GM21360 (cell line): ENCODE measurements around the gene PHLDB3.
"Not testable (repeated sequence)": the region's sequence is repeated elsewhere in the genome, so short reads cannot be mapped to it uniquely, and the experiment has no call there.

Experiments used
- ATAC-seq: cut with Tn5 transposase; IDR thresholded peaks from one replicate; pipeline ENCODE4 v1.9.1; 2021; ENCODE audit warnings: mild to moderate bottlenecking, moderate library complexity; ENCODE audit not compliant: unreplicated experiment

PHLDB3 gene

DNA sequence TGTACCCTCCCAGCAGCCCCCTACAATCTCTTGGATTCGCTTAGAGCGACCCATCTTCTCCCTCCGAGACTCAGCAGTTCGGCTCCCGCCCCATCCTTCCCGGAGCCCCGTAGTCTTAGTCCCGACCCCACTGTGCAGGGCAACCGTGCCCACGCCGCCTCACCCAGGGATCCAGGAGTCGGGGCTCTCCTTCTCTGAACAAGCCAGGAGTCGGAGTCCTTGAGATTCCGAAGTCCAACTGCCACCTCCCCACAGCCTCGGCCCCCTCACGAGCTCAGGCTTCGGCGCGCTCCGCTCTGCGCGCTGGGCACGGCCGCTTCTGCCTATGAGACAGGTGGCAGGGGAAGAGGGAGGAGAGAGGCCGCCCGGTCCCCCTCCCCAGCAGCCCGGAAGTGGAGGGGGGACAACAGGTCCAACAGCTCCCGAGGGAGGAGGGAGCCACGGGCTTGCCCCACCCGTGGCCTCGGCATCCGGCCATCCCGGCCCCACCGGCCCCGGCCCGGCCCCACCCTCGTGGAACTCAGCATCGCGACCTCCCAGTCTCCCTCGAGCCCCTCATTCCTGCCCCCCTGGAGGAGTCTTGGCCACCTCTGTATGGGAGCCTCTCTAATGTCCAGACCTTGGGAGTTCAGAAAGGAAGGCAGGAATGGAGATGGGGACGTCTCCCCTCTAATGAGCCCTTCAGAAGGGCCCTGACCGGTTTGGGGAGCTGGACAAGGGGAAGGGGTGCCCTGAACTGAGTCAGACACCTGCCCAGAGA is at the start of gene PHLDB3:
TSS of gene PHLDB3 (minus strand) at position 321 of the 760 bp plus-strand sequence. CDS start 628 bp downstream, outside the sequence.
- no peak for ATAC-seq

DNA sequence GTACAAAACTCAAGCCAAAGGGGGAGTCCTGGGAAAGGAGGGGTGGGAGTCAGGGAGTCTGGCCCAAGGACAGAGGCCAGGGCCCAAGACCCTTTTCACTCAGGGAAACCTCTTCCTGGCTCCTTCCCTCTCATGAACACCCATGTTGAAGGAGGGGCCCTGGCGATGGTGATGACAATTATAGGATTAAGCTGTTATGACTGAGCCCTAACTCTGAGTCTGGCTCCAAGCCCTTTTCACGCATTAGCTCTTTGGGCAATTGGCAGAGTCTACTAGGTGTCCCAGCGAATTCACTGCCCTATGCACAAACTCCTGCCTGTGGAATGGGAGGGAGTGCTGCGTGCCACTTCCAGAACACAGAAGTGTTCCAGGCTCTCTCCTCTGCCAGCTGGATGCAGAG is 49.1 kb upstream of the PHLDB3 start:
- no peak for ATAC-seq

DNA sequence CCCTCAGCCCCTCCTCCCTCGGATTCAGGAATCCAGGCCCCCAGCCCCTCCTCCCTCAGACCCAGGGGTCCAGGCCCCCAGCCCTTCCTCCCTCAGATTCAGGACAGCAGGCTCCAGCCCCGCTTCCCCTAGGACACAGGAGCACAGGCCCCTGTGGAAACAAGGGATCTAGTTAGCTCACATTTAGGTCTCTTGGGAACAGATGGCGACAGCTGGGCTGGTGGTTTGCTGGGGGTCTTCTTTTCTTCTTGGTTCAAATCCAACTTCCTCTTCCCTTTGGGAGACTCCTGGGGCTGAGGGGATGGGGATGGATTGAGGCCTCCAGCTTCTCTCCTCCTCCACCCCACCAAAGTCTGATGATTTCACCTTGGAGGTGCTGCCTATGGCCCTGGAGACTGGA is 48.1 kb upstream of the PHLDB3 start:
- no peak for ATAC-seq

DNA sequence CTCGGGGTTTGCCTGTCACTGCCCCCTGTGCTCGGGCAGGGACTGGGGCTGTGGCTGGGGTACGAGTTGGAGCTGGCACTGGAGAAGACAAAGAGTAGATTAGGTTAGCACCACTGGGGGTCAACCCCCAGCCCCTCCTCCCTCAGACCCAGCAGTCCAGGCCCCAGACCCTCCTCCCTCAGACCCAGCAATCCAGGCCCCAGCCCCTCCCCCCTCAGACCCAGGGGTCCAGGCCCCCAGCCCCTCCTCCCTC is 47.6 kb upstream of the PHLDB3 start:
- ATAC-seq, result no peak

DNA sequence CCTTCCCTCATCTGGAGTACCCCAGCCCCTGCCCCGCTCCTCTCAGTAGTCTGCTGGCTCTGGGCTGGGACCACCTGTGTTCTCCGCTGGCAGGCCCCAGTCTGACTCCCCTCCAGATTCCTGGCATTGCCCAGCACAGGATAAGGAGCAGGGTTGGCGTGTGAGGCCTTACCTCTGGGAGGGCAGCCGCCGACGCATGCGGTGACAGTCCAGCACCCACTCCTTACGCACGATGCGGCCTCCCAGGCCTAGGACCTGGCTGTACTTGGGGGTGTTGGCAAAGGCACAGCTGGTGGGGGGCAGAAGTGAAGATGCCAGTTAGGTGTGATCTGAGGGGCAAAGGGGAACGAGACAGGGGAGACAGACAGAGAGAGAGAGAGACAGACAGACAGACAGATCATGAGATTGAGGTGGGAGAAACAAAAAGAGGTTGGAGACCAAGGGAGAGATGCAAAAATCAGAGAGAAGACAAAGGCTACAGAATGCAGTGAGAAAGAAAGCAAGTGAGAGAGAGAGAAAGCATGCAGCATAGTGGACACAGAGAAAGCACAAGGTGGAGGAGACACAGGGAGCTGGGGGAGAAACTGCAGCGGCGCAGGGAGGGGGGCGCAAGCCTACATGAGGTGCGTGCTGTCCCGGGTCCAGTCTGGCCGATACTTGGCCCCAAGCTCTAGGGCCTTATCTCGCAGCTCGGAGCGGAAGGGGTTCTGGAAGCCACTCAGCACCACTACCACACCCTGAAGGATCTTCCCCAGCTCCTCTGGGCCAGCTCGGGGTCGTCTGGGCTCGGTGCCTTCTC is 47.1 kb upstream of the PHLDB3 start:
- ATAC-seq, result no peak

DNA sequence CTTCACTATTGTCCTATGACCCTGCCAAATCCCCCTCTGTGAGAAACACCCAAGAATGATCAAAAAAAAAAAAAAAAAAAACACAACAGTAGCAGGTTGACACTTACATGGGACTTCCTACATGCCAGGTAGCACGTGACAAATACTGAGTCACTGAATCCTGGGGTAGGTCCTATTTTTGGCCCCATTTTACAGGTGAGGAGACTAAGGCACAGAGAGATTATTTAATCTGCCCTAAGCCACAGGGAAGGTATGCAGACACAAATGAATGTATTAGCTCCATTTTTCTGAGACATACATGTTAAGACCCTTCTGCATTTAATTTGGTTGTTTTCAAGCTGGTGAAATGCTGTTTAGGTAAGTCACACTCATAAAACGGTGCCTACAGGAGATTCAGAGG is 44.2 kb upstream of the PHLDB3 start:
- ATAC-seq, result no peak

DNA sequence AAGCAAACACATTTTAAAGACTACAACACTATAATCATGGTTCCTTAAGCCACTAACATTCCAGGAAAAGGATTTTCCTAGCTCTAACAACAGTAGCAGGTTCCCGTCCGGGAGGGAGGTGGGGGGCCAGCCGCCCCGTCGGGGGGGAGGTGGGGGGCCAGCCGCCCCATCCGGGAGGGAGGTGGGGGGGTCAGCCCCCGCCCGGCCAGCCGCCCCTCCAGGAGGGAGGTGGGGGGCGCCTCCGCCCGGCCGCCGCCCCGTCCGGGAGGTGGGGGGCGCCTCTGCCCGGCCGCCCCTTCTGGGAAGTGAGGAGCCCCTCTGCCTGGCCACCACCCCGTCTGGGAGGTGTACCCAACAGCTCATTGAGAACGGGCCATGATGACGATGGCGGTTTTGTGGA is 43.4 kb upstream of the PHLDB3 start:
- ATAC-seq, result not testable (repeated sequence)

DNA sequence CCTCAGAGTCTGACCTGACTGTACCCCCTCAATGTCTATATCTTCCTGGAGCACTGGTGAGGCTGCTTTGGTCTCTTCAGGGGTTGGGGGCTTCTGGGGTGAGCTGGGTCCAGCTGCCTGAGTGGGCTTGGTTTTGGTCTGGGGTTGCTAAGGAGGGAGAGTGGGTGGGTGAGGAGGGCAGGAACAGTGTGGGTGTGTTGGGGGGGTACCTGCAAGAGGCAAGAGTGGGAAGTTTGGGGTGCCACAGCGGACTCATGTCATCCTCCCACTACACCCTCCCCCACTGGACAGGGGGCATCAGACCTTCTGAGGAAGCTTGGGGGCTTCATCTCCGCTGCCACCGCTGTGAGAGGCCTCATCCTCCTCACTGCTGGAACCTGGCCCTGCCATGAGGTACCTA is 42.0 kb upstream of the PHLDB3 start:
- ATAC-seq, result no peak

DNA sequence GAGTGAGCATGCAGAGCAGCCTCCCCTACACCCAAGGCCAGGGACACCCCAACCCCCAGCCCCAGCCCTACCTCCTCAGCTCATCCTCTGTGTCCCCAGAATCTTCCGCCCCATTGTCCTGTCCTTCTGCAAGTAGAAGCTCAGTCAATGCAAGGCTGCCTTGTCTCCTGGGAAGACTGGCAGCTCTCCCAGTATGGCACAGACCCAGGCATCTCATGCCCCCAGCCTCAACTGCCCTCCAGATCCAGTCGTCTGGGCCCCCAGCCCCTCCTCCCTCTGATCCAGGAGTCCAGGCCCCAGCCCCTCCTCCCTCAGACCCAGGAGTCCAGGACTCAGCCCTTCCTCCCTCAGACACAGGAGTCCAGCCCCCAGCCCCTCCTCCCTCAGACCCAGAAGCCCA is 41.4 kb upstream of the PHLDB3 start:
- no peak for ATAC-seq

DNA sequence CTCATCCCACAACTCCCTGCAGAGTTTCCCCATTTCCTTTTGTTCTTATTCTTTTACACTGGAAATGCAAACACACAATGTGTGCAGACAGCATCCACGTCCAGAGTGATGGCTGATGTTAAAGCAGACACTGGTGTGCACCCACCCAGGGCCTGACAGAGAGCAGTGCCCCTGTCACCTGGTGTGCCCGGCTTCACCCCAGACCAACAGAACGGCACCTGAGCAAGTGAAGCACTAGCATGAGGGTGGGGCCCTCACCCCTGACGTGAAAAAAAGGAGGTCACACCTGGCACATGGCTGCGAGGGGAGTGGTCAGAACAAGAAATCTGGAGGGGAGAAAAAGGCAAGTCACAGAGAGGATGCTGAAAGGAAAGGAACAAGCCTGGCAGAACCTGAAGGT is 40.7 kb upstream of the PHLDB3 start:
- no peak for ATAC-seq

DNA sequence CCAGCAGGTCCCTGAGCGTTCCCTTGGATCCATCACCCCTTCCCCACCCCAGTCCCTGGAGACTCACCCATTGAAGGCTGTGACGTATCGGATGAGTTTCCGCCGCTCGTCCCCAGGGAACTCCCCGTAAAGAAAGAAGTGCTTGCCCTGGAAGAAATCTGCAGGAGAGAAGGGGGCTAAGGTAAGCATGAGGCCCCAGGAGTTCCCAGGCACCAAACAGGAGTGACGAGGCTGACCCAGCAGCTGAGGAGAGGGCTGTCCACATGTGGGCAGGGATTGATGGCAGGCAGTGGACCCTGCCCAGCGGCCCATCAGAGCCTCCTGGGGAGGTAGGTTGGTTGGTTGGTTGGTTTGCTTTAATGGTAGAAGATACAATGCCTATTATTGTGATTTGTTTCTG is 39.5 kb upstream of the PHLDB3 start:
- no peak for ATAC-seq

DNA sequence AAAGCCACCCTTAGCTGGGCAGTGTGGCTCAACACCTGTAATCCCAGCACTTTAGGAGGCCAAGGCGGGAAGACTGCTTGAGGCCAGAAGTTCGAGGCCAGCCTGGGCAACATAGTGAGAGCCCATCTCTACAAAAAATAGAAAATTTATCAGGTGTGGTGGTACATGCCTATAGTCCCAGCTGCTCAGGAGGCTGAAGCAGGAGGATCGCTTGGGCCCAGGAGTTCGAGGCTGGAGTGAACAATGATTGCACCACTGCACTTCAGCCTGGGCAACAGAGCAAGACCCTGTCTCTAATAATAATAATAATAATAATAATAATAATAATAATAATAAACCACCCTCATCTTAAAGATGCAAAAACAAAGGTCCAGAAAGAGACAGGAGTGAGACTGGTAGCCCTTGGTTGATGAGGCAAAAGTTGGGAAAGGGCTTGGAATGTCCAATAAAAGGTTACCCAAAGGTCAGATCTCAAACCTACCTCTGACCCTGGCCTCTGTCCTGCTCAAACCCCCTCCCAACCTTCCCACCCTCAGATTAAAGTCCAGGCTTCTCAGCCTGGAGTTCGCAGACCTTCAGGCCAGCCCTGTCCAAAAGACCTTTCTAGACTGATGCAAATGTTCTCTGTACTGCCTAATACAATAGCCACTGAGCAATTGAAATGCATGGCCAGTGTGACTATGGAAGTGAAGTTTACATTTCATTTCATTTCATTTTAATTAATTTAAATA is 37.5 kb upstream of the PHLDB3 start:
- ATAC-seq, result no peak

DNA sequence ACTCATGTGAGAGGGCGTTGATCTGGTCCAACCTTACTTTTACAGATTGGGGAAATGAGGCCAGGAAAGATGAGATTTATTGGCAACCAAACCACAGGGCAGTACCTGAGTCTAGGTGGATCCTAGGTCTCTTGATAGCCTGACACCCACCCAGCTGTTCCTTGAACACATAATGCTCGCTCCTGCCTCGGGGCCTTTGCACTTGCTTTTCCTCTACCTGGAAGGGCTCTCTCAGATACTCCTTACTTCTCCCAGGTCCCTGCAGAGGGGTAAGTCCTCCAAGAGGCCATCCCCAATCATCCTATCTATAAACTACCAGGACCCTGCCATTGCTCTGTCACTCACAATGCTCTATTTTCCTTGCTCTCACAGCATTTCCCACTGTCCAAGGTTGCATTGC is 35.8 kb upstream of the PHLDB3 start:
- no peak for ATAC-seq

DNA sequence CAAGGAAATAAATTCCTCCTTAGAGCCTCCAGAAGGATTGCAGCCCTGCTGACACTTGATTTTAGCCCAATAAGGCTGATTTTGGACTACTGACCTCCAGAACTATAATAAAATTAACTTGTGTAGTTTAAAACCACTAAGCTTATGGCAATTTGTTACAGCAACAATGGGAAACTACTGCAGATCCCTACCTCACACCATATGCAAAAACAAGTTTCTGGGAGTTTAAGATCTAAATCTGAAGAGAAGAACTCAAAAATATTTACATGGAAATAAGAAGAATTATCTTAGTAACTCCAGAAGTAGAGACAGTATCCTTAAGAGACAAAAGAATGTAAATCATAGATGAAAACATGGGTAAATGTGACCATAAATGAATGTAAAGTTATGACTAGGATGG is 34.4 kb upstream of the PHLDB3 start:
- no peak for ATAC-seq

DNA sequence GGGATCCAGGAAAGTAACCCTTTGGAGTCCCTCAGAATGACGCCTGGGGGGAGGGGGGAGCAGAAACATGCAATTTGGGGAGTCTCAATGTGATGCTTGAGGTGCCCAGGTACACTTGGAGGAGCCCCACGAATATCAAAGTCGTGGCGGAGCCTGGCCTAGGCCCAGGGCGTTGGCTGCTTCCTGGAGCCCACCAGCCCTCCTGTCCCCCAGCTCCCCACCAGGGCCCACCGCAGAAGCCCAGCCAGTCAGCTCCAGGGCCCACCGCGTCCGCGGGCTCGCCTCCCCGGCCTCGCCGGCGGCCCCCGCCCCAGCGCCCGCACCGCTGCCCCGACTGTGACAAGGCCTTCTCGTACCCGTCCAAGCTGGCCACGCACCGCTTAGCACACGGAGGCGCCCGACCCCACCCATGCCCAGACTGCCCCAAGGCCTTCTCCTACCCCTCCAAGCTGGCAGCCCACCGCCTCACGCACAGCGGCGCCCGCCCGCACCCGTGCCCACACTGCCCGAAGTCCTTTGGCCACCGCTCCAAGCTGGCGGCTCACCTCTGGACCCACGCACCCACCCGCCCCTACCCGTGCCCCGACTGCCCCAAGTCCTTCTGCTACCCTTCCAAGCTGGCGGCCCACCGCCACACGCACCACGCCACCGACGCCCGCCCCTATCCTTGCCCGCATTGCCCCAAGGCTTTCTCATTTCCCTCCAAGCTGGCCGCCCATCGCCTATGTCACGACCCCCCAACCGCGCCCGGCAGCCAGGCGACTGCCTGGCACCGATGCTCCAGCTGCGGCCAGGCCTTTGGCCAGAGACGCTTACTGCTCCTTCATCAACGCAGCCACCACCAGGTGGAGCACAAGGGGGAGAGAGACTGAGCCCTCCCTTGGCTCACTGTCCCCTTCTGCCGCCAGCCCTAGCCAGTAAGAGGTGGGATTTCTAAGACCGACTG is 30.5 kb upstream of the PHLDB3 start:
- ATAC-seq, result no peak

DNA sequence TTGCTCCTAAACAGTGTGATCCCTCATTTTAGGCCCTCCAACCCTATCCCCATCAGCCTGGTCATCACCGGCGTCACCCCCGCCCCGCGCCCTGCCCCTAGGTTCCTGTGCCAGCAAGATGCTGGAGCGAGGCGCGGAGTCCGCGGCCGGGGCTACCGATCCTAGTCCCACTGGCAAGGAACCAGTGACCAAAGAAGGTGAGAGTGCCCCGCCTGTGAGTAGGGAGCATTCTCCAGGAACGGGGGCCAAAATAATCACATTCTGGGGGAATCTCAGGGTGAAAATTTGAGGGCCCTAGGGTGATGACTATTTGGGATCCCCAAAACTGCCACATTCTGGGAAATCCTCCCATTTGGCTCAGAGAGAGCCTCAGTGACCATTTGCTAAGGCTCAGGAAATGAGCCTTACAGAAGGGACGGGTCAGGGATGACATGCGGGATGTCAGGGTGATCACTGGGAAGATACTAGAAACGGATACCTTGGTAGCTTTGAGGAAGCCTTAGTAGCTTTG is 29.8 kb upstream of the PHLDB3 start:
- no peak for ATAC-seq

DNA sequence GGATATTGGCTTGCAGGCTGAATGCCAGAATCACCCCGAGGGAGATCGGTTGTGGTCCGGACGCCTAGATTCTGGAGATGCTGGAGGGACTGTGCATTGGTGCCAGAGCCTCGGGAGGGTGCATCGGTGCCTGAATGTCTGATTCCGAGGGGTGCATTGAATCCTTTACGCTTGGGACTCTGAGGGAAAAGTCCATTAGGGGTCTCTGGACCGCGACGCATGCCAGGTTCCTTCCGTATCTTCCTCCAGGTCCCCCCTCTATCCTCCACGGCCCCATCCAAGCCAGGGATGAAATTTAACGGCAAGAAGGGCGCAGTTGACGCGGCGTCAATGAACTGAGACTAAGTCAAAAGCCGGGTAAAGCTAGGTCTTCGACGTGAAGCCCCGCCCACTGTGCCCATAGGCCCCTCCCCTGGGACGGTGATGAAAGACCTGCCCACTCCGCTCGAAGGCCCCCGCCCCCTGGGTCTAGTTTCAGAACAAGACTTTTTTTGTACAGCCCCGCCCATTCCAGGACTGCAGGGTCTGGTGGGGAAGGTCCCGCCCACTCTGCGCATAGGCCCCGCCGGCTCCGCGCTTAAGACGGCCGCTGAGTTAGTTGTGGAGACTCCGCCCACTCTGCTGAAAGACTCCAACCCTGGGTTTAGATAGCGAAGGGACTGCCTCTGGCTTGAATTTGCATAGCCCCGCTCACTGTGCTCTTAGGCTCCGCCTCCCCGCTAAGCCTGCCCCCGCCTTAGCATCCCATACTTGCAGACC is 29.2 kb upstream of the PHLDB3 start:
- peak; percentile 55 for ATAC-seq

DNA sequence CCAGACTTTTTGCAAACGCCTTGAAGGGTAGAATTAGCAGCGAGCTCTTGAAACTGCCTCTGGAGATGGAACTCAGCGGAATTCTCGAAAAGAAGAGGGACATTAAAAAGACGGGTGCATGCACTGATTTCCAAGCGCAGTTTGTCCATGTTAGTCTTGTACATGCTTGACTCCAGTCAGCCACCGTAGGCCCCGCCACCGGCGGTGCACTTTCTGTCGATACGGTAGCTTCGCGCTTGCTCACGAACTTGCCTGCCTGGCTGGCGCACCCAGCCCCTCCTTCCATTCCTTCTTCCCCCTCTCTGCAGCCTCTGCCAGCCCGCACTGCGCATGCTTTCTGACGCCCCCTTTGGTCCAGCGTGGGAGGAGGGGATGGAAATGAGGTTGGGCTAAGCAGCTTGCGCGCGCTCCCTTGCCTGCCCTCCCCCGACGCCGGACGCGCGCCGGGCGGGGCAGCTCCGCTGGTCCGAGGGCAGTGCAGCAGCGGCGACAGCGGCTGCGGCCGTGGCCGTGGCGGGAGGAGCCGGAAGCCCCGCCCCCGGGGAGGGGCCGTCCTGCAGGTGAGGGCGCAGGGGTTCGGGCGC is 28.5 kb upstream of the PHLDB3 start, which contains the start of gene ZNF575:
TSS of gene ZNF575 (plus strand) at position 227 of the 584 bp plus-strand sequence. CDS start 1,235 bp downstream, outside the sequence.
- ATAC-seq, result peak; percentile 53

DNA sequence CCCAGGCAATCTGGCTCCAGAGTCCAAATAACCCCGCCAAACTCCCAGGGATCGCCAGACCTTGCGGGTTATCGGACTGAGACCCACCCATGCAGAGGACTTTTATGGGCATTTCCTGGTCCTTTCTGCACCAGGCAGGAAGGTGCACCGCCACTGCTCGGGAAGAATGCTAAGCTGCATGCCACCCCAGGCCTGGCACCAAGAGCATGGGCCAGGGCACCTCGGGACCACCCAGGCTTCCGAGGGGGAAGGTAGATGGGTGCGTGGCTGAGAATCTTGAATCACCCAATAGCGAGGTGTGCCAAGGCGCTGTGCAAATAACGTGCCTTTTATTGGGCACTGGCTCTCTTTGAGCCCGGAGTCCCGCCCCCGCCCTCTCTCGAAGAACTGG is 28.0 kb upstream of the PHLDB3 start:
- no peak for ATAC-seq
